IMR-90 (cell line): ENCODE data around the gene GPC6. TPM values are rescaled to one million over a fixed set of nuclear protein-coding genes. Genes with fewer than 3 reads are reported as not detected.

Experiments used
- ATAC-seq: fragments of 200-7000 bp; cut with Tn5 transposase; 2 replicates; pipeline ENCODE4 v1.9.1; 2020; ENCODE audit warnings: low read depth, mild to moderate bottlenecking, moderate library complexity
- BruUV-seq: library from RNA; stranded (reverse); fragments of 400-500 nt; replicated peaks from 2 replicates; lab custom pipeline; 2021; lab: Mats Ljungman, UMichigan
- CTCF ChIA-PET: fragments of 300-600 bp; formaldehyde crosslinking; extraction: SDS; loops from one replicate; lab custom pipeline; 2021; ENCODE audit warnings: antibody characterized with exemption; lab: Yijun Ruan, JAX
- POLR2A ChIA-PET: fragments of 300-600 bp; sonication (Branson Sonifier 250); formaldehyde crosslinking; loops from one replicate; lab custom pipeline; 2022; ENCODE audit warnings: antibody characterized with exemption; ENCODE audit not compliant: unreplicated experiment; lab: Charles Lee
- DNase-seq: peaks from one replicate; pipeline ENCODE4 v3.0.0; 2013
- H2AFZ ChIP-seq: replicated peaks from 2 replicates; pipeline ENCODE3; 2013; ENCODE audit warnings: low read length, mild to moderate bottlenecking; ENCODE audit not compliant: poor library complexity
- H2AK5ac ChIP-seq: 2 replicates; pipeline ENCODE4 v1.6.1; 2013; ENCODE audit warnings: low read depth, low read length, inconsistent platforms
- H2AK9ac ChIP-seq: replicated peaks from 2 replicates; pipeline ENCODE3; 2013; ENCODE audit warnings: mild to moderate bottlenecking, low read depth, low read length, moderate library complexity; ENCODE audit not compliant: poor library complexity
- H2BK120ac ChIP-seq: 2 replicates; pipeline ENCODE4 v1.6.1; 2013; ENCODE audit warnings: low read depth, low read length, inconsistent platforms
- H2BK15ac ChIP-seq: 3 replicates; pipeline ENCODE4 v1.6.1; 2013; ENCODE audit warnings: low read depth, low read length, inconsistent platforms
- H2BK20ac ChIP-seq: 2 replicates; pipeline ENCODE4 v1.6.1; 2013; ENCODE audit warnings: low read depth, mild to moderate bottlenecking, inconsistent platforms, low read length, moderate library complexity
- H2BK5ac ChIP-seq: 2 replicates; pipeline ENCODE4 v1.6.1; 2013; ENCODE audit warnings: mild to moderate bottlenecking, low read depth, low read length, inconsistent platforms; ENCODE audit not compliant: poor library complexity, severe bottlenecking
- H3K14ac ChIP-seq: replicated peaks from 2 replicates; pipeline ENCODE4 v1.6.1; 2013; ENCODE audit warnings: low read depth, low read length, inconsistent platforms
- H3K18ac ChIP-seq: 2 replicates; pipeline ENCODE4 v1.6.1; 2013; ENCODE audit warnings: low read depth, low read length, control low read depth
- H3K23ac ChIP-seq: 2 replicates; pipeline ENCODE4 v1.6.1; 2013; ENCODE audit warnings: low read depth, low read length, inconsistent platforms
- H3K27ac ChIP-seq: 2 replicates; pipeline ENCODE4 v1.5.1; 2013; ENCODE audit warnings: mild to moderate bottlenecking, control low read depth, low read length; ENCODE audit not compliant: insufficient read depth
- H3K27me3 ChIP-seq: 2 replicates; pipeline ENCODE4 v1.6.1; 2013; ENCODE audit warnings: low read length; ENCODE audit not compliant: control insufficient read depth, insufficient read depth
- H3K36me3 ChIP-seq: 2 replicates; pipeline ENCODE4 v1.6.1; 2013; ENCODE audit warnings: low read length, mixed read lengths; ENCODE audit not compliant: control insufficient read depth, insufficient read depth
- H3K4ac ChIP-seq: 2 replicates; pipeline ENCODE4 v1.6.1; 2013; ENCODE audit warnings: low read depth, low read length, inconsistent platforms
- H3K4me1 ChIP-seq: 2 replicates; pipeline ENCODE4 v1.6.1; 2013; ENCODE audit warnings: low read length, mixed read lengths; ENCODE audit not compliant: control insufficient read depth, insufficient read depth
- H3K4me2 ChIP-seq: 2 replicates; pipeline ENCODE4 v1.6.1; 2013; ENCODE audit warnings: low read depth, mild to moderate bottlenecking, control low read depth, low read length, moderate library complexity
- H3K4me3 ChIP-seq: 2 replicates; pipeline ENCODE4 v1.5.1; 2013; ENCODE audit warnings: low read depth, mild to moderate bottlenecking, control low read depth, low read length, moderate library complexity; ENCODE audit not compliant: insufficient read depth
- H3K56ac ChIP-seq: 2 replicates; pipeline ENCODE4 v1.6.1; 2013; ENCODE audit warnings: low read length, inconsistent platforms; ENCODE audit not compliant: insufficient read depth; ENCODE audit errors: extremely low read depth
- H3K79me1 ChIP-seq, 2 experiments: 2 replicates each; pipeline ENCODE4 v1.6.1; 2013; ENCODE audit warnings: low read length in 2 of 2, inconsistent platforms in 1 of 2, low read depth in 1 of 2
- H3K9ac ChIP-seq: 2 replicates; pipeline ENCODE4 v1.6.1; 2013; ENCODE audit warnings: low read depth, low read length, control low read depth
- H3K9me1 ChIP-seq: 2 replicates; pipeline ENCODE4 v1.6.1; 2013; ENCODE audit warnings: low read length, inconsistent platforms; ENCODE audit not compliant: insufficient read depth
- H3K9me3 ChIP-seq: 2 replicates; pipeline ENCODE4 v1.6.1; 2013; ENCODE audit warnings: low read length; ENCODE audit not compliant: control insufficient read depth, insufficient read depth
- H4K20me1 ChIP-seq: 2 replicates; pipeline ENCODE4 v1.6.1; 2013; ENCODE audit warnings: low read length, inconsistent platforms; ENCODE audit not compliant: insufficient read depth
- H4K5ac ChIP-seq: 2 replicates; pipeline ENCODE4 v1.6.1; 2013; ENCODE audit warnings: mild to moderate bottlenecking, low read depth, low read length, control low read depth
- H4K8ac ChIP-seq, 2 experiments: 2 replicates each; pipeline ENCODE4 v1.6.1; 2013; ENCODE audit warnings: low read depth in 2 of 2, low read length in 2 of 2, control low read depth in 1 of 2, inconsistent platforms in 1 of 2
- H4K91ac ChIP-seq: 2 replicates; pipeline ENCODE4 v1.6.1; 2013; ENCODE audit warnings: low read depth, low read length, inconsistent platforms; ENCODE audit not compliant: insufficient read depth
- BHLHE40 ChIP-seq: fragments of 150-350 bp; IDR thresholded peaks from 2 replicates; pipeline ENCODE4 v1.6.1; 2016; ENCODE audit warnings: mild to moderate bottlenecking, low read depth, low read length
- CEBPB ChIP-seq: IDR thresholded peaks from 2 replicates; pipeline ENCODE4 v1.6.1; 2012; ENCODE audit warnings: low read depth, low read length, improper control_type of control experiment
- CHD1 ChIP-seq: IDR thresholded peaks from 2 replicates; pipeline ENCODE4 v1.6.1; 2012; ENCODE audit warnings: low read depth, low read length, improper control_type of control experiment
- CTCF ChIP-seq: conservative IDR thresholded peaks from 2 replicates; pipeline ENCODE4 v1.5.1; 2012; ENCODE audit warnings: mild to moderate bottlenecking, low read depth, low read length, improper control_type of control experiment
- ELK1 ChIP-seq: fragments of 150-350 bp; IDR thresholded peaks from 2 replicates; pipeline ENCODE4 v1.6.1; 2016; ENCODE audit warnings: low read depth, mild to moderate bottlenecking, low read length, moderate library complexity, borderline replicate concordance
- FOS ChIP-seq: fragments of 150-350 bp; IDR thresholded peaks from 2 replicates; pipeline ENCODE4 v1.6.1; 2016; ENCODE audit warnings: low read depth, low read length
- MAFK ChIP-seq: IDR thresholded peaks from 2 replicates; pipeline ENCODE4 v1.6.1; 2012; ENCODE audit warnings: low read depth, low read length, improper control_type of control experiment
- MAZ ChIP-seq: IDR thresholded peaks from 2 replicates; pipeline ENCODE4 v1.6.1; 2012; ENCODE audit warnings: low read depth, mild to moderate bottlenecking, low read length, improper control_type of control experiment, moderate library complexity, borderline replicate concordance
- POLR2A ChIP-seq: IDR thresholded peaks from 2 replicates; pipeline ENCODE4 v1.6.1; 2012; ENCODE audit warnings: mild to moderate bottlenecking, low read depth, low read length
- RAD21 ChIP-seq: IDR thresholded peaks from 2 replicates; pipeline ENCODE4 v1.6.1; 2012; ENCODE audit warnings: low read length, improper control_type of control experiment
- RCOR1 ChIP-seq: IDR thresholded peaks from 2 replicates; pipeline ENCODE4 v1.6.1; 2012; ENCODE audit warnings: mild to moderate bottlenecking, low read length, improper control_type of control experiment; ENCODE audit not compliant: insufficient replicate concordance
- RFX5 ChIP-seq: IDR thresholded peaks from 2 replicates; pipeline ENCODE4 v1.8.0; 2012; ENCODE audit warnings: low read depth, mild to moderate bottlenecking, low read length, moderate library complexity
- USF2 ChIP-seq: fragments of 150-350 bp; IDR thresholded peaks from 2 replicates; pipeline ENCODE4 v1.6.1; 2017; ENCODE audit warnings: mild to moderate bottlenecking, antibody characterized with exemption, low read length, low read depth
- WGBS, 2 experiments: methylation state at CpG; one replicate each; pipeline versions ENCODE4 v1.1.5 to v1.1.7; 2013; ENCODE audit warnings: missing lambda C conversion rate in 2 of 2; ENCODE audit not compliant: insufficient read length in 1 of 2; ENCODE audit errors: extremely low coverage in 2 of 2; 5-methylcytosine and 5-hydroxymethylcytosine counted together
- dilution Hi-C: fragments of 300-500 bp; cut with HindIII; formaldehyde crosslinking; loops from one replicate; pipeline ENCODE4 v1.14.3; 2018; ENCODE audit warnings: low sequenced_read_pairs; ENCODE audit not compliant: unreplicated experiment
- in situ Hi-C: fragments of 300-500 bp; cut with MboI; formaldehyde crosslinking; loops from 3 replicates; pipeline ENCODE4 v1.14.3; 2019; ENCODE audit warnings: low sequenced_read_pairs, inconsistent platforms, mixed read lengths
- intact Hi-C: fragments of 100-400 bp; cut with micrococcal nuclease; formaldehyde crosslinking; loops from 2 replicates; pipeline ENCODE4 v1.10.0; 2022
- polyA plus RNA-seq, 3 experiments: library from polyadenylated mRNA; depleted of rRNA; stranded (reverse); fragments of >200 nt; gene quantifications; 2 replicates each; pipeline ENCODE4 v1.2.3, GENCODE V29; 2012; ENCODE audit warnings: low replicate concordance in 1 of 3
- total RNA-seq: library from RNA; depleted of rRNA; stranded (reverse); fragments of >200 nt; gene quantifications from 2 replicates; pipeline ENCODE4 v1.2.3, GENCODE V29; 2012

GPC6 gene
- total and polyA plus RNA-seq, 2 of the 4 experiments (the other 2 are of a cell fraction), result 14.9 to 39.4 TPM

- H4K5ac ChIP-seq, result no peak overlapping the region
- no peak overlapping the region for H3K27ac ChIP-seq
- intact Hi-C loops (no loop called here), dilution Hi-C loops (no loop called here), in situ Hi-C loops (no loop called here)
- no peaks in the 10 kb centered on the region for H3K9me3 ChIP-seq
- WGBS, 2 experiments, result no CpG with 5 or more reads among the region's 1 CpG
- CTCF ChIA-PET, result no interaction called here
- no peaks in the 10 kb centered on the region; the same call in 1 of the 2 replicates for H3K4me1 ChIP-seq
- no peak overlapping the region for H2BK5ac ChIP-seq
- H3K79me1 ChIP-seq, result no peaks in the 10 kb centered on the region
- no peak for TF ChIP-seq RAD21
- no peak for TF ChIP-seq RFX5
- no peak for TF ChIP-seq MAZ
- TF ChIP-seq CHD1, result no peak
- TF ChIP-seq FOS, result no peak
- no peak for TF ChIP-seq CTCF
- TF ChIP-seq CEBPB, result no peak
- no peak for TF ChIP-seq MAFK
- no peak for TF ChIP-seq RCOR1
- TF ChIP-seq POLR2A, result no peak
- no peak for TF ChIP-seq BHLHE40
- no peak for TF ChIP-seq ELK1
- no peak for TF ChIP-seq USF2
- no peak overlapping the region for H3K56ac ChIP-seq
- no peak overlapping the region for H4K8ac ChIP-seq
- H2BK15ac ChIP-seq, result no peak overlapping the region
- no peak overlapping the region for H3K18ac ChIP-seq
- H4K20me1 ChIP-seq, result no peaks in the 10 kb centered on the region
- H3K4ac ChIP-seq, result no peak overlapping the region
- H3K9me1 ChIP-seq, result no peaks in the 10 kb centered on the region
- H3K9ac ChIP-seq, result no peak overlapping the region
- no peak overlapping the region for H4K91ac ChIP-seq
- no peak overlapping the region for H2BK120ac ChIP-seq
- H3K4me3 ChIP-seq, result no peak overlapping the region
- no peak overlapping the region for H3K4me2 ChIP-seq
- DNase-seq (no peak), ATAC-seq (no peak)
- no TSS peak for BruUV-seq
- H3K14ac ChIP-seq, result no peak overlapping the region
- POLR2A ChIA-PET, result no interaction called here
- H2AK5ac ChIP-seq, result no peak overlapping the region
- no peak overlapping the region for H3K23ac ChIP-seq
- no peaks in the 10 kb centered on the region for H3K27me3 ChIP-seq
- H2BK20ac ChIP-seq, result no peak overlapping the region
- no peak overlapping the region for H2AFZ ChIP-seq
- no peaks in the 10 kb centered on the region for H3K36me3 ChIP-seq
- no peak overlapping the region for H2AK9ac ChIP-seq
Observed at GRCh38 chr13:94256721-94257120, 1030.1 kb downstream of the GPC6 start.
